CD4-positive, alpha-beta T cell treated with Interleukin-2 at 100 ng/mL for 4 hours (primary cell): ENCODE results near the gene CLCN1.

Experiments
- DNase-seq: peaks from one replicate; pipeline ENCODE4 v3.0.0-alpha.2; 2020; ENCODE audit warnings: low spot score

The CLCN1 gene

GRCh38 chr7:143399151-143399550, 83.2 kb downstream of the CLCN1 start:
- no peak for DNase-seq

GRCh38 chr7:143399642-143400041, 83.7 kb downstream of the CLCN1 start:
- no peak for DNase-seq

- DNase-seq, result no peak
Observed at GRCh38 chr7:143401265-143401664, 85.4 kb downstream of the CLCN1 start.
